HCT116 (cell line): ENCODE results near the gene PSMD2. TPM values are rescaled to one million over a fixed set of nuclear protein-coding genes. Genes with fewer than 3 reads are reported as not detected.

Experiments used
- ATAC-seq: fragments of 200-7000 bp; cut with Tn5 transposase; 2 replicates; pipeline ENCODE4 v1.9.1; 2020; ENCODE audit warnings: mild to moderate bottlenecking, moderate library complexity
- BruUV-seq: library from RNA; stranded (reverse); fragments of 400-500 nt; replicated peaks from 2 replicates; lab custom pipeline; 2021; lab: Mats Ljungman, UMichigan
- CTCF ChIA-PET: fragments of 300-600 bp; sonication (Branson Sonifier 250); formaldehyde crosslinking; loops from one replicate; lab custom pipeline; 2021; ENCODE audit warnings: antibody characterized with exemption; lab: Charles Lee
- POLR2A ChIA-PET: fragments of 300-600, 350-600 bp; sonication (Branson Sonifier 250); formaldehyde crosslinking; loops from one replicate; lab custom pipeline; 2021; ENCODE audit warnings: antibody characterized with exemption; lab: Charles Lee
- RAD21 ChIA-PET, 2 experiments: fragments of 300-600 bp; sonication (Branson Sonifier 250); formaldehyde crosslinking; loops; one replicate each; lab custom pipeline; 2023; ENCODE audit warnings: low total read pairs in 2 of 2; ENCODE audit not compliant: uncharacterized antibody in 2 of 2, unreplicated experiment in 2 of 2, low non-redundant PET in 1 of 2; lab: Charles Lee
- DNase-seq: peaks from one replicate; pipeline ENCODE4 v3.0.0-alpha.2; 2010; ENCODE audit warnings: low read depth, low spot score
- H2AFZ ChIP-seq: fragments of 200-600 bp; shearing (Covaris generic), sonication (generic); 2 replicates; pipeline ENCODE4 v1.6.1; 2017; ENCODE audit warnings: low read depth, mixed run types, mixed read lengths, antibody characterized with exemption, low read length; ENCODE audit not compliant: poor library complexity, severe bottlenecking
- H3K27ac ChIP-seq: 2 replicates; pipeline ENCODE4 v1.5.1; 2012; ENCODE audit warnings: low read depth, low read length
- H3K27me3 ChIP-seq: fragments of 200-600 bp; sonication (generic); 2 replicates; pipeline ENCODE4 v1.6.1; 2016; ENCODE audit warnings: mixed run types, low read length, mixed read lengths; ENCODE audit not compliant: insufficient read depth
- H3K36me3 ChIP-seq, 2 experiments: fragments of 200-500 bp in 1 of 2; fragments of 200-600 bp in 1 of 2; sonication (Bioruptor generic) in 1 of 2; sonication (generic) in 1 of 2; 2 replicates each; pipeline versions ENCODE4 v1.5.1 to v1.6.1; 2014 to 2016; ENCODE audit warnings: low read length in 2 of 2, inconsistent platforms in 1 of 2, mixed read lengths in 1 of 2, mixed run types in 1 of 2; ENCODE audit not compliant: insufficient read depth in 2 of 2, control insufficient read depth in 1 of 2
- H3K4me1 ChIP-seq, 2 experiments: fragments of 200-600 bp in 1 of 2; sonication (generic) in 1 of 2; 2 replicates each; pipeline versions ENCODE4 v1.5.1 to v1.6.1; 2012 to 2017; ENCODE audit warnings: low read length in 2 of 2, inconsistent platforms in 1 of 2, mild to moderate bottlenecking in 1 of 2, mixed read lengths in 1 of 2, mixed run types in 1 of 2, moderate library complexity in 1 of 2; ENCODE audit not compliant: insufficient read depth in 2 of 2, control insufficient read depth in 1 of 2
- H3K4me2 ChIP-seq: fragments of 200-600 bp; sonication (generic); 2 replicates; pipeline ENCODE4 v1.6.1; 2017; ENCODE audit warnings: mixed run types, low read length, mixed read lengths
- H3K4me3 ChIP-seq, 2 experiments: fragments of 200-600 bp in 1 of 2; sonication (generic) in 1 of 2; replicated peaks in 1 of 2; 2 replicates each; pipeline ENCODE4 v1.5.1; 2011 to 2016; ENCODE audit warnings: low read length in 2 of 2, control low read depth in 1 of 2, low read depth in 1 of 2, mild to moderate bottlenecking in 1 of 2, mixed read lengths in 1 of 2, mixed run types in 1 of 2
- H3K79me2 ChIP-seq: fragments of 200-600 bp; sonication (generic); 2 replicates; pipeline ENCODE4 v1.6.1; 2017; ENCODE audit warnings: mild to moderate bottlenecking, mixed run types, low read length, moderate library complexity, mixed read lengths; ENCODE audit not compliant: insufficient read depth
- H3K9ac ChIP-seq: fragments of 200-600 bp; sonication (generic); 2 replicates; pipeline ENCODE4 v1.6.1; 2016; ENCODE audit warnings: low read length, mixed read lengths
- H3K9me2 ChIP-seq: fragments of 200-600 bp; sonication (generic), shearing (Covaris generic); 2 replicates; pipeline ENCODE4 v1.6.1; 2017; ENCODE audit warnings: mixed run types, mild to moderate bottlenecking, moderate library complexity; ENCODE audit not compliant: insufficient read depth
- H3K9me3 ChIP-seq, 2 experiments: fragments of 200-500 bp in 1 of 2; fragments of 200-600 bp in 1 of 2; sonication (Bioruptor generic) in 1 of 2; sonication (generic) in 1 of 2; 2 replicates each; pipeline ENCODE4 v1.6.1; 2014 to 2017; ENCODE audit warnings: low read length in 2 of 2, mixed read lengths in 2 of 2, inconsistent platforms in 1 of 2, low read depth in 1 of 2, mild to moderate bottlenecking in 1 of 2, mixed run types in 1 of 2, moderate library complexity in 1 of 2; ENCODE audit not compliant: control insufficient read depth in 1 of 2, insufficient read depth in 1 of 2
- H4K20me1 ChIP-seq: fragments of 200-600 bp; sonication (generic), shearing (Covaris generic); 2 replicates; pipeline ENCODE4 v1.6.1; 2017; ENCODE audit warnings: mixed run types, mild to moderate bottlenecking, moderate library complexity; ENCODE audit not compliant: insufficient read depth
- CBX3 ChIP-seq: IDR thresholded peaks from 2 replicates; pipeline ENCODE4 v1.6.1; 2012; ENCODE audit warnings: low read depth
- CEBPB ChIP-seq: IDR thresholded peaks from 2 replicates; pipeline ENCODE4 v1.6.1; 2012; ENCODE audit warnings: low read depth
- ELF1 ChIP-seq: IDR thresholded peaks from 2 replicates; pipeline ENCODE4 v1.6.1; 2012; ENCODE audit warnings: low read depth, borderline replicate concordance
- EZH2 ChIP-seq: fragments of 200-600 bp; sonication (generic); IDR thresholded peaks from 2 replicates; pipeline ENCODE4 v1.6.1; 2017; ENCODE audit warnings: antibody characterized with exemption, mixed run types
- EZH2phosphoT487 ChIP-seq: fragments of 200-600 bp; IDR thresholded peaks from 2 replicates; pipeline ENCODE4 v1.6.1; 2018; ENCODE audit warnings: antibody characterized with exemption, borderline replicate concordance
- FOSL1 ChIP-seq: IDR thresholded peaks from 2 replicates; pipeline ENCODE4 v1.6.1; 2012; ENCODE audit warnings: low read depth
- JUND ChIP-seq: IDR thresholded peaks from 2 replicates; pipeline ENCODE4 v1.6.1; 2012
- POLR2AphosphoS5 ChIP-seq: IDR thresholded peaks from 2 replicates; pipeline ENCODE4 v1.6.1; 2011; ENCODE audit warnings: mild to moderate bottlenecking, low read depth, low read length, moderate library complexity
- SIN3A ChIP-seq: IDR thresholded peaks from 2 replicates; pipeline ENCODE4 v1.6.1; 2012; ENCODE audit warnings: low read depth
- SRF ChIP-seq: IDR thresholded peaks from 2 replicates; pipeline ENCODE4 v1.6.1; 2012; ENCODE audit warnings: low read depth
- YY1 ChIP-seq: IDR thresholded peaks from 2 replicates; pipeline ENCODE4 v1.6.1; 2011; ENCODE audit warnings: low read length, low read depth, moderate library complexity, mild to moderate bottlenecking; ENCODE audit not compliant: insufficient replicate concordance; ENCODE audit errors: extremely low read depth
- ZFX ChIP-seq: fragments of 450-650 bp; IDR thresholded peaks from 2 replicates; pipeline ENCODE4 v1.6.1; 2017
- ZNF274 ChIP-seq: fragments of 200-500 bp; sonication (Bioruptor generic); IDR thresholded peaks from 2 replicates; pipeline ENCODE4 v1.6.1; 2014; ENCODE audit warnings: mild to moderate bottlenecking, low read depth, low read length, inconsistent platforms
- intact Hi-C: fragments of 100-400 bp; cut with micrococcal nuclease; formaldehyde crosslinking; loops from 2 replicates; pipeline ENCODE4 v1.10.0; 2022
- total RNA-seq: library from RNA; stranded (reverse); gene quantifications from one replicate; pipeline ENCODE4 v1.2.1, GENCODE V29; 2021; ENCODE audit not compliant: unreplicated experiment
- TF ChIP-seq, protein P1 (sequence below): IDR thresholded peaks from 2 replicates; pipeline ENCODE4 v1.6.1; 2012
- TF ChIP-seq, protein P2 (sequence below): IDR thresholded peaks from 2 replicates; pipeline ENCODE4 v1.6.1; 2011; ENCODE audit warnings: mild to moderate bottlenecking, low read length, moderate library complexity; ENCODE audit not compliant: insufficient replicate concordance; ENCODE audit errors: extremely low read depth
- TF ChIP-seq, protein P3 (sequence below): IDR thresholded peaks from 2 replicates; pipeline ENCODE4 v1.6.1; 2012
- TF ChIP-seq, protein P4 (sequence below), 3 experiments: fragments of 200-600 bp in 1 of 3; sonication (generic) in 1 of 3; IDR thresholded peaks in 2 of 3; conservative IDR thresholded peaks in 1 of 3; 2 replicates each; pipeline ENCODE4 v1.5.1; 2012 to 2017; ENCODE audit warnings: low read depth in 2 of 3, low read length in 2 of 3, antibody characterized with exemption in 1 of 3, borderline replicate concordance in 1 of 3, control low read depth in 1 of 3, mild to moderate bottlenecking in 1 of 3, mixed read lengths in 1 of 3, mixed run types in 1 of 3, moderate library complexity in 1 of 3; ENCODE audit not compliant: insufficient read depth in 1 of 3

Gene PSMD2
- total RNA-seq, 1 experiment from 2014 or later, result 402 TPM

DNA sequence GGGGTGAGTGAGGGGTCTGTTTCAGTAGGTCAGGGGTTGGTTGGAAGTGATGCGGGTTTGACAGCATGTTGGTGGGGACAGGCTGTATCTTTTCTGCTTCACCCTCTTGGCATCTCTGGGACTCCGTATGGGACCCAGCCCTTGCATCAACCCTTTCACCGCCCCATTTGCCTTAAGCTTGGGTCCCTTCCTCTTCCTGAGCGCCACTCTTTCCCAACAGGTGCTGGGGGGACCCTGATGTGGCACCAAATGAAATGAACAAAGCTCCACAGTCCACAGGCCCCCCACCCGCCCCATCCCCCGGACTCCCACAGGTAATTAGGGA lies 16.5 kb downstream of the PSMD2 start:
- no peaks in the 10 kb centered on the region for H3K27me3 ChIP-seq
- H3K79me2 ChIP-seq, result peaks cover 58% of the 10 kb centered on the region
- ATAC-seq, result no peak
- H3K4me2 ChIP-seq, result peak overlapping the region; percentile 82
- peaks cover 44 to 59% of the 10 kb centered on the region in 2 experiments for H3K4me1 ChIP-seq
- RAD21 ChIA-PET, result no interaction called here
- peak overlapping the region; percentile 87 for H3K27ac ChIP-seq
- POLR2A ChIA-PET, result no interaction called here
- no peaks in the 10 kb centered on the region for H3K9me2 ChIP-seq
- H3K9me3 ChIP-seq, result no peaks in the 10 kb centered on the region
- peak overlapping the region; percentile 94 to 98 for H3K4me3 ChIP-seq
- peaks cover 4 to 29% of the 10 kb centered on the region in 2 experiments; a peak in 2 of 4 replicates for H3K36me3 ChIP-seq
- intact Hi-C loops, result loop anchor here (2.0 kb wide), 1 partner anchor 47 kb away; no protein-coding TSS in a partner anchor
- peak overlapping the region; percentile 99 for H3K9ac ChIP-seq
- H4K20me1 ChIP-seq, result peaks cover 22% of the 10 kb centered on the region; the same call in 1 of the 2 replicates
- BruUV-seq, result no TSS peak
- DNase-seq, result no peak
- CTCF ChIA-PET, result no interaction called here
- TF ChIP-seq ZNF274 (no peak), ZFX (no peak), EZH2phosphoT487 (no peak), JUND (no peak), SRF (no peak), YY1 (no peak), SIN3A (no peak), ELF1 (no peak), CBX3 (no peak), FOSL1 (no peak)
- TF ChIP-seq, protein P1, sequence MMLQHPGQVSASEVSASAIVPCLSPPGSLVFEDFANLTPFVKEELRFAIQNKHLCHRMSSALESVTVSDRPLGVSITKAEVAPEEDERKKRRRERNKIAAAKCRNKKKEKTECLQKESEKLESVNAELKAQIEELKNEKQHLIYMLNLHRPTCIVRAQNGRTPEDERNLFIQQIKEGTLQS, result no peak
- H2AFZ ChIP-seq, result no peak overlapping the region

DNA sequence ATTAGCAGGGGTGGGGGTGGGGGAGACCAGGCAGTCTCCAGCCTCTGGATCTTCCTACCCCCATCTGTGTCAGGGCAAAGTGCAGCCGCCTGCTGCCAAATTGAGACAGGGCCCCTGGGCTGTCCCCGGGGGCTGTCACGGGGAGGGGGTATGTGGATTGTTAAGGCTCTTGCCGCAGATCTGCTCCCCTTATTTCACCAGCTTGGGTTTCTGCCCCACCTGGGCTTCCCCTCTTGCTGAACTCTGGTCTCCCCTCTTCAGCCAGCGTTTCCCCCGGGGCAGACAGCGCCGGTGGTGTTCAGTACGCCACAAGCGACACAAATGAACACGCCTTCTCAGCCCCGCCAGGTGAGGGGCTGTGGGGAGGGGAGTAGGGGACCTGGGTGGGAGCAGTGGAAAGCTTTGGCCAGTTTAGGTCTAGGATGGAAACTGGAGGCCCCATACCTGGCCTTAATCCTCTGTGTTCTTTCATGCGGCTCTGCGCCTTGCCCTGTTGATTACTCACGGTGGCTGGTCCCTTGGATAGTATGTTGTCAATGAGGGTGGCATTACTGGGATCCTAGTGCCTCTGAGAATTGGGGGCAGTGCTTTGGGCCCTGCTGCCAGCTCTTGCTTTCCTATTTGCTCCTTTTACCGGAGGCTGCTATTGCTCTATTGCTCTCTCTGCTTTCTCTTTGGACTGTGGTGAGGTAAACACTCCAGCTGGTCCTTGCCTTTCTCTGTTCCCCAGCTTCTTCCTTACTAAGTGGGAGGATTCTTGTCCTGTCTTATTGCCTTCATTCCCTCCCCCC lies 17.0 kb downstream of the PSMD2 start:
- H3K4me2 ChIP-seq, result peak overlapping the region; percentile 82
- H2AFZ ChIP-seq, result no peak overlapping the region
- BruUV-seq, result no TSS peak
- ChIA-PET RAD21 (no interaction called here), POLR2A (no interaction called here), CTCF (no interaction called here)
- H3K4me1 ChIP-seq, result peaks cover 46 to 62% of the 10 kb centered on the region in 2 experiments
- H4K20me1 ChIP-seq, result peaks cover 27% of the 10 kb centered on the region; the same call in 1 of the 2 replicates
- peak overlapping the region; percentile 99 for H3K9ac ChIP-seq
- DNase-seq (no peak), ATAC-seq (no peak)
- no peaks in the 10 kb centered on the region for H3K9me2 ChIP-seq
- intact Hi-C loops, result loop anchor here (2.0 kb wide), 1 partner anchor 47 kb away; no protein-coding TSS in a partner anchor
- peaks cover 64% of the 10 kb centered on the region for H3K79me2 ChIP-seq
- H3K4me3 ChIP-seq, result peak overlapping the region; percentile 94 to 98
- peak overlapping the region; percentile 87 for H3K27ac ChIP-seq
- no peaks in the 10 kb centered on the region for H3K27me3 ChIP-seq
- H3K36me3 ChIP-seq, result peaks cover 9 to 34% of the 10 kb centered on the region in 2 experiments; a peak in 3 of 4 replicates
- H3K9me3 ChIP-seq, result no peaks in the 10 kb centered on the region
- TF ChIP-seq, protein P2, sequence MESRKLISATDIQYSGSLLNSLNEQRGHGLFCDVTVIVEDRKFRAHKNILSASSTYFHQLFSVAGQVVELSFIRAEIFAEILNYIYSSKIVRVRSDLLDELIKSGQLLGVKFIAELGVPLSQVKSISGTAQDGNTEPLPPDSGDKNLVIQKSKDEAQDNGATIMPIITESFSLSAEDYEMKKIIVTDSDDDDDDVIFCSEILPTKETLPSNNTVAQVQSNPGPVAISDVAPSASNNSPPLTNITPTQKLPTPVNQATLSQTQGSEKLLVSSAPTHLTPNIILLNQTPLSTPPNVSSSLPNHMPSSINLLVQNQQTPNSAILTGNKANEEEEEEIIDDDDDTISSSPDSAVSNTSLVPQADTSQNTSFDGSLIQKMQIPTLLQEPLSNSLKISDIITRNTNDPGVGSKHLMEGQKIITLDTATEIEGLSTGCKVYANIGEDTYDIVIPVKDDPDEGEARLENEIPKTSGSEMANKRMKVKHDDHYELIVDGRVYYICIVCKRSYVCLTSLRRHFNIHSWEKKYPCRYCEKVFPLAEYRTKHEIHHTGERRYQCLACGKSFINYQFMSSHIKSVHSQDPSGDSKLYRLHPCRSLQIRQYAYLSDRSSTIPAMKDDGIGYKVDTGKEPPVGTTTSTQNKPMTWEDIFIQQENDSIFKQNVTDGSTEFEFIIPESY, result no peak
- TF ChIP-seq ELF1 (no peak), CEBPB (no peak), SRF (no peak), POLR2AphosphoS5 (no peak), EZH2 (no peak)
- TF ChIP-seq, protein P3, sequence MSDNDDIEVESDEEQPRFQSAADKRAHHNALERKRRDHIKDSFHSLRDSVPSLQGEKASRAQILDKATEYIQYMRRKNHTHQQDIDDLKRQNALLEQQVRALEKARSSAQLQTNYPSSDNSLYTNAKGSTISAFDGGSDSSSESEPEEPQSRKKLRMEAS, result no peak
- TF ChIP-seq, protein P4, sequence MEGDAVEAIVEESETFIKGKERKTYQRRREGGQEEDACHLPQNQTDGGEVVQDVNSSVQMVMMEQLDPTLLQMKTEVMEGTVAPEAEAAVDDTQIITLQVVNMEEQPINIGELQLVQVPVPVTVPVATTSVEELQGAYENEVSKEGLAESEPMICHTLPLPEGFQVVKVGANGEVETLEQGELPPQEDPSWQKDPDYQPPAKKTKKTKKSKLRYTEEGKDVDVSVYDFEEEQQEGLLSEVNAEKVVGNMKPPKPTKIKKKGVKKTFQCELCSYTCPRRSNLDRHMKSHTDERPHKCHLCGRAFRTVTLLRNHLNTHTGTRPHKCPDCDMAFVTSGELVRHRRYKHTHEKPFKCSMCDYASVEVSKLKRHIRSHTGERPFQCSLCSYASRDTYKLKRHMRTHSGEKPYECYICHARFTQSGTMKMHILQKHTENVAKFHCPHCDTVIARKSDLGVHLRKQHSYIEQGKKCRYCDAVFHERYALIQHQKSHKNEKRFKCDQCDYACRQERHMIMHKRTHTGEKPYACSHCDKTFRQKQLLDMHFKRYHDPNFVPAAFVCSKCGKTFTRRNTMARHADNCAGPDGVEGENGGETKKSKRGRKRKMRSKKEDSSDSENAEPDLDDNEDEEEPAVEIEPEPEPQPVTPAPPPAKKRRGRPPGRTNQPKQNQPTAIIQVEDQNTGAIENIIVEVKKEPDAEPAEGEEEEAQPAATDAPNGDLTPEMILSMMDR (IDR thresholded peaks at IDR 0.05 in 2 of 3, conservative IDR thresholded peaks at IDR 0.05 in 1 of 3; ENCODE audit: borderline replicate concordance in 1 of 3, insufficient read depth in 1 of 3, low read depth in 2 of 3, low read length in 2 of 3), result no peak
